HG02798 (cell line): ENCODE measurements around the gene ZNF773.
"Not testable (repeated sequence)": the region's sequence is repeated elsewhere in the genome, so short reads cannot be mapped to it uniquely, and the experiment has no call there.

Source experiments
- ATAC-seq: cut with Tn5 transposase; IDR thresholded peaks from one replicate; pipeline ENCODE4 v1.9.1; 2021; ENCODE audit warnings: mild to moderate bottlenecking; ENCODE audit not compliant: unreplicated experiment, poor library complexity

ZNF773 gene

DNA sequence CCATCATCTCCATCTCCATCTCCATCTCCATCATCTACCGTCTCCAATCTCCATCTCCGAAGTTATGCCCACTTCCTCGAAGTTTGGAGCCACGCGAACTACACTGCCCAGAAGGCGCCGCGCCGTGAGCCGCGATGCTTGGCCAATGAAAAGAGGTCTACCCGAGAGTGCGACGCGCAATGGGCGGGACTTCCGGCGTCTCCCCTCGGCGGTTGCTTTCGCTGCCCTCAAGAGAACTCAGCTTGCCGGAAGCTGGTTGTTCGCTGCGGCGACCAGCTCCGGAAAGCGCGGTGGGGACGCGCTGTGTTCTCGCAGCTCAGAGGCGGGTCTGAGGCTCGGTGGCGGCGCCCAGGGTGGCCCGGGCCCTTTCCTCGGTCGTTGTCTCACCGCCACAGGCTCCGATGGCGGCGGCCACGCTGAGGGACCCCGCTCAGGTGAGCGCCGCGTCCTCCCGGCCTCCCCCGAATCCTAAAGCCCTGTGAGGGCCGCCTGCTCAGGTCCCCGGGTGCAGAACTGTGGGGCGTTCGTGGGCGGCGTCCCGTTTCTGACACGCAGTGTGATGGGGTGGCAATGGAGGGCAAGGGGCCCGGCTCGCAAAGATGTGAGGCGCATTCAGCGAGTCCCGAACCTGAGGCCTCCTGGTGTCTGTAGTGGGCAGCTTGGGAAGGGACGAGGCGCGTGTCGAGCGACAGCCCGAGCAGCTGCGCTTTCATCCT, at the start of gene ZNF773:
Gene ZNF773, plus strand, starts transcription at position 259 of the 716 bp plus-strand sequence. Its CDS starts 143 bp downstream, at position 402.
- ATAC-seq, result peak; percentile 99

DNA sequence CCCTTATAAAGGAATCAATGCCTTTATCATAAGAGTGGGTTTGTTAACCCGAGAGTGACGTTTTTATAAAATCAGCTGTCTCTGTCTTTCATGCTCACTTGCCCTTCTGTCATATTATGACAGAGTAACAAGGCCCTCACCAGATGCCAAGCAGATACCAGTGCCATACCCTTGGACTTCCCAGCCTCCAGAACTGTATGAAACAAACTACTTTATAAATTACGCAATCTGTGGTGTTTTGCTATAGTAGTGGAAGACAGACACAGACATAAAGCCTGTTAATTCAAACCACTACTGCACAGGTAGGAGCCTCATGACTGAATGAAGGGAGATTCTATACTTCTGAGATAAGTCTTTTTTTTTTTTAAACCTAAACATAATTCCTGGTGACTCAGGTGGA, 47.4 kb upstream of the ZNF773 start:
- ATAC-seq, result no peak

DNA sequence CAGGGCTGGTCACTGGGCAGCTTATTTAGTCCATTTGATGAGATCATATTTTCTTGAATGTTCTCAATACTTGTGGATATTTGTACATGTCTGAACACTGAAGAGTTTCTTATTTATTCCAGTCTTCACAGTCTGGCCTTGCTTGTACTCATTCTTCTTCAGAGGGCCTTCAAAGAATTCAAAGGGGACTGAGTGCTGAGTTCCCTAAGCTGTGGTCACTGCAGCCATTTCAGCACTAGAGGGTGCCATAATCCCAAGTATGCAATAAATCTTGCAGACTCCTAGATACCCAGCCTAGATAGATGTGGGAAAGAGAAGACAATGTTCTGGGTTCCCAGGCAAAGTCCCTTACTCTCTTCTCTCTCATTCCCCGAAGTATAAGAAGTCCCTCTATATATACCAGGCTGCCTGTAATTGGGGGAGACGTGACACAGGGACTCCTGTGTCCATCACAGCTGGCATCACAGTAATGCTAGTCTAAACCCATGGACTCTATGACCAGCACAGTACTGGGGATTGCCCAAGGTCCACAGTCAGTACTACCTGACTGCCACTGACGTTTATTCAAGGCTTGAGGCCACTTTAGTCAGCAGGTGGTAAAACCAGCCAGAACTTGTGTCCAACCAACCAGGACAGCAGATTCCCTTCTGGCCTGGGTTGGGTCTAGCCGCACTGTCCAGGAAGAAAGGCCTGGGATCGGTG, 33.9 kb upstream of the ZNF773 start:
- ATAC-seq, result no peak

DNA sequence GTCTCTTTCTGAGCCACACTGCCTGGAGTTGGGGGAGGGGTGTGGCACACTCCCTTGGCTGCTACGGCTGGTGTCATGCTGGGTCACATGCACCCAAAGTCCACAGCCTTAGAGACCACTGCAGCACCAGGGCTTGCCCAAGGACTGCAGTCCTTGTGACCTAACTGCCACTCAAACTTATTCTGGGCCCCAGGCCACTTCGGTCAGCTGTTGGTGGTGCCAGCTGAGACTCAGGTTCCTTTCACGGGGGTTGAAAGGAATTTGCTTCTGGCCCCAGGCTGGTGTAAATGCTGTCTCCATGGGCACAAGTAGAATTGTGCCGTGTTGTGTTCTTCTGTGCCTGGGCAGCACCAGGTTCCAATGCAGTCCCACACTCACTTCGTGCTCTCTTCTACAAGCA, 33.2 kb upstream of the ZNF773 start:
- ATAC-seq, result no peak

DNA sequence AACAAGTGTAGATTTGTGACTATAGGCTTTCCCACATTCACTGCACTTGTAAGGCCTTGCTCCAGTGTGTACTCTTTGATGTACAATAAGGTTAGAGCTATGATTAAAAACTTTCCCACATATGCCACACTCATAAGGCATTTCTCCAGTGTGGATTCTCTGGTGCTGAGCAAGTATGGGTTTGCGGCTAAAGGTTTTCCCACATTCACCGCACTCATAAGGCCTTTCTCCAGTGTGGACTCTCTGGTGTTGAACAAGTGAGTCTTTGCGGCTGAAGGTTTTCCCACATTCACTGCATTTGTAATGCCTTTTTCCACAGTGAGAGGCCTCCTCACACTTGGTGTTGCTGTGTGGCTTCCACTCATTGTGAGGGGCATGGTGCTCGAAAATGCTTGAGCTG, 26.1 kb upstream of the ZNF773 start:
- ATAC-seq, result no peak

DNA sequence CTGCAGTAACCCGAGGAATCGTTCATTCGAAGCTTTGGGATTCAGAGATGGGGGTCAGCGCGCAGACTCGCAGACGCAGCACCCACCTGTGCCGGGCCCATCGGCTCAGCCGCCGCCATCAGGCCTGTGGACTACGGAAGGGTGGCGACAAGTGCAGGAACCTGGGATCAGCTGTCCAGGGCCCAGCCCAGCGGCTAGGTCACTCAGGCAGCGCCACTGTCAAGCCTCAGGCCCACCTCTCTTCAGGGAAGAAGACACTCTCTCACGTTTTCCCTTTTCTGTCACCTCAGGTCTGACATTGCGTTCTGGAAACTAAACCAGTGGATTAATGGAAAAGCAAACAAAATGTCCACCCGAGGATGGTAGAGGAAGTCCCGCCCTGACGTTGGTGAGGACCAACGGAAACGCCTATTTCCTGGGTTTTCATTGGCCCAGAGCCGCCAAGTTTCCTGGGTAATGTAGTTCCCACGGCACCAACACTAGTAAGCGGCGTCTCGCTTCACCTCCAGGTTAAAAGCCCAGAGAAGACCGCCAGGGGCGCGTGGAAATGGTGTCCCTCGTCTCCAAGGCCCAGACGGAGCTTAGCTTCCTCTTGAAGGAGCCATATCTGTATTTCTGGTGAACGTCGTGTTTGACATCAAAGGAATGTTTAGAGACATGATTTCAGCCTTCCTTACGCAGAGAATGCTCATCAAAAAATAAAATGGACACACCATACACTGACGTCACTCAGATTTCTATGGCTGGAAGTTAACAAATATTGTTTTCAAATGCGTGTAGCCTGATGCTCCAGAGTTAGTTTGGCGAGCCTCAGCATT, 22.3 kb upstream of the ZNF773 start, which contains the start of gene ZNF772:
Gene ZNF772, minus strand, starts transcription at position 376 of the 818 bp plus-strand sequence. Its CDS starts 257 bp downstream, at position 119.
- peak; percentile 93 for ATAC-seq

DNA sequence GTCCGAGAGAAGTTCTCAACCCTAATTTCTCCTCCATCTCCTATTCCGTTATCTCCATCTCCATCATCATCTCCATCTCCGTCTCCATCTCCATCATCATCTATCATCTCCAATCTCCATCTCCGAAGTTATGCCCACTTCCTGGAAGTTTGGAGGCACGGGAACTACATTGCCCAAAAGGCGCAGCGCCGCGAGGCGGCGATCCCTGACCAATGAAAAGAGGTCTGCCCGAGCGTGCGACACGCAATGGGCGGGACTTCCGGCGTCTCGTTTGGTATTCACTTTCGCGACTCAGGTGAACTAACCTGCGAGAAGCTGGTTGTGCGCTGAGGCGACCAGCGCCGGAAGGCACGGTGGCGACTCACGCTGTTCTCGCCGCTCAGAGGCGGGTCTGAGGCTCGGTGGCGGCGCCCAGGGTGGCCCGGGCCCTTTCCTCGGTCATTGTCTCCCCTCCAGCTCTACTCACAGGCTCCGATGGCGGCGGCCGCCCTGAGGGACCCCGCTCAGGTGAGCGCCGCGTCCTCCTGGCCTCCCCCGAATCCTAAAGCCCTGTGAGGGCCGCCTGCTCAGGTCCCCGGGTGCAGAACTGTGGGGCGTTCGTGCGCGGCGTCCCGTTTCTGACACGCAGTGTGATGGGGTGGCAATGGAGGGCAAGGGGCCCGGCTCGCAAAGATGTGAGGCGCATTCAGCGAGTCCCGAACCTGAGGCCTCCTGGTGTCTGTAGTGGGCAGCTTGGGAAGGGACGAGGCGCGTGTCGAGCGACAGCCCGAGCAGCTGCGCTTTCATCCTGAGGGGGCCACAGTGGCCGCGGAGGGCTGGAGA, 12.1 kb upstream of the ZNF773 start, which contains the start of gene ZNF419:
Gene ZNF419, plus strand, starts transcription at position 274 of the 822 bp plus-strand sequence. Its CDS starts 201 bp downstream, at position 475.
- ATAC-seq, result peak; percentile 97

DNA sequence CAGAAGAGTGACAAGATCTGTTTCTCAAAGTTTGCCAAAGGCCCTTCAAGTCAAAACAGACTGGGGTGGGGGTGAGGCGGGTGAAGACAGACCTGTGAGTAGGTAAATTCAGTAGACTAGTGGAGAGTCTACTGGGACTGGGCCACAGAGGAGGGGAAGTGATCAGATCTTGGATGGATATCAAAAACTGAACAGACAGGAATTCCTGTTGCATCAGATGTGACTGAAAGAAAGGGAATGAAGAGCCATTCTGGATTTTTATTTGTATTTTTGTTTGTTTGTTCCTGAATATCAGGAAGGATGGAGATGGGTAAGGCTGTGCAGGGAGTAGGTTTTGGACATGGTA, 11.5 kb upstream of the ZNF773 start:
- not testable (repeated sequence) for ATAC-seq

DNA sequence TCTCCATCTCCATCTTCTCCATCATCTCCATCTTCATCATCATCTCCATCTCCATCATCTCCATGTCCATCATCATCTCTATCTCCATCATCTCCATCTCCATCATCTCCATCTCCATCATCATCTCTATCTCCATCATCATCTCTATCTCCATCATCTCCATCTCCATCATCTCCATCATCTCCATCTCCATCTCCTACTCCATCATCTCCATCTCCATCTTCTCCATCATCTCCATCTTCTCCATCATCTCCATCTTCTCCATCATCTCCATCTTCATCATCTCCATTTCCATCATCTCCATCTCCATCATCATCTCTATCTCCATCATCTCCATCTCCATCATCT, 432 bp upstream of the ZNF773 start:
- not testable (repeated sequence) for ATAC-seq

DNA sequence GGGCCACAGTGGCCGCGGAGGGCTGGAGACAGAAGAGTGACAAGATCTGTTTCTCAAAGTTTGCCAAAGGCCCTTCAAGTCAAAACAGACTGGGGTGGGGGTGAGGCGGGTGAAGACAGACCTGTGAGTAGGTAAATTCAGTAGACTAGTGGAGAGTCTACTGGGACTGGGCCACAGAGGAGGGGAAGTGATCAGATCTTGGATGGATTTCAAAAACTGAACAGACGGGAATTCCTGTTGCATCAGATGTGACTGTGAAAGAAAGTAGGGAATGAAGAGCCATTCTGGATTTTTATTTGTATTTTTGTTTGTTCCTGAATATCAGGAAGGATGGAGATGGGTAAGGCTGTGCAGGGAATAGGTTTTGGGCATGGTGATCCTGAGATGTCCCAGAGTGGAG, 662 bp downstream of the ZNF773 start:
- ATAC-seq, result not testable (repeated sequence)

DNA sequence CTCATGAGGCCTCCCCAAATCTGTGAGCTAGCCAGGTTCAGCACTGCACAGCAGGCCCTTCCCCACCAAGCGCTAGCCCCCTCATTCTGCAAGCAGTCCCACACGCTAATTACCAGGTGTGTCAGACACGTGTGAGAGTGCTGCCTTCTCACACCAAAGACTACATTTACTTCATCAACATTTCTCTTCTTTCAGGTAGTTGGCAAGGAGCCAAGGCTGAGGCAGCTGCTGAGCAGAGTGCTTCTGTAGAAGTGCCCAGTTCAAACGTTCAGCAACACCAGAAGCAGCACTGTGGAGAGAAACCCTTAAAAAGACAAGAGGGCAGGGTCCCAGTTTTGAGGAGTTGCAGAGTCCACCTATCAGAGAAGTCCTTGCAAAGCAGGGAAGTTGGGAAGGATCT, 6.4 kb downstream of the ZNF773 start:
- no peak for ATAC-seq

DNA sequence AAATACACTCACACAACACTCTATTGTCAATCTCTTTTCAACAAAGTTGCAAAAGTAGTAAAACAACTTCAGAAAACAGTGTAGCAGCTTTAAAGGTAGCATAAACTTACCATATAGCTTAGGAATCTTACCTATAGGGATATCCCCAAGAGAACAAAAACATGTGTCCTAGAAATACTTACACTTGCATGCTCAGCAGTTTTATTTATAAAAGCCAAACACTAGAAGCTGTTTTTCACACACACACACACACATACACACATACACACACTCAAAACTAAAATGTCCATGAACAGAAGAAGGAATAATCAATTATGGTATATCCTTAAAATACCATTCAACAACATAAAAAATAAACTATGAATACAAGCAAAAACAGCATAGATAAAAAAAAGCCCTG, 11.7 kb downstream of the ZNF773 start:
- ATAC-seq, result no peak

DNA sequence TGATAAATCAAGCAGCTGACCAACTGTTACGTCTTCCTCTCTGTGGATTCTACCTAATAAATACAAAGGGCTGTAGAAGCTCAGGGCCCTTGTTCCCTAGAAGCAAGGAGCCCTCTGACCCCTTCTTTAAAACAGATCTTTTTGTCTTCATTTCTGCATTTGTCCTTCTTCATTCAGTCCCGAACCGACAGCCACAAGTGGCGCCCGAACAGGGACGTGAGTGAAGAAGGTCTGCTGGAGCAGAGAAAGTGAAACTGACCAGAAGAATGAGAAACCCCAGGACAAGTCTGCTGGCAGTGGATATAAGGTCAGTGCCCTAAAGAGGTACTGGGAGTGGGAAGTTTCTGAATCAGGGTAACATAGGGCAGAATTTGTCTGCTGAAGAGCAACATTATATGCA, 13.1 kb downstream of the ZNF773 start:
- no peak for ATAC-seq

DNA sequence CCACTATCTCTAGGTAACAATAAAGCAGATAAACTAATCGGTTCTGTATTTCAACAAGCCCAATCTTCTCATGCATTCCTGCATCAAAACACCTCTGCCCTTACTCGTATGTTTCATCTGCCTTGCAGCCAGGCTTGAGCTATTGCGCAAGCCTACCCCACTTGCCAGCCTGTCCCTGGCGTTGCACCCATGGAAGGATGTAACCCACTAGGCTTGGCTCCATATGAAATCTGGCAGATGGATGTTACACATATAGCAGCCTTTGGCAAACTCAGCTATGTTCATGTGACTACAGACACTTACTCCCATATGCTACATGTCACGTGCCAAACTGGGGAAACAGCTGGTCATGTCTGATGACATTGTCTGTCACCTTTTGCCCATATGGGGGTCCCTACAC, 15.5 kb downstream of the ZNF773 start:
- ATAC-seq, result no peak

DNA sequence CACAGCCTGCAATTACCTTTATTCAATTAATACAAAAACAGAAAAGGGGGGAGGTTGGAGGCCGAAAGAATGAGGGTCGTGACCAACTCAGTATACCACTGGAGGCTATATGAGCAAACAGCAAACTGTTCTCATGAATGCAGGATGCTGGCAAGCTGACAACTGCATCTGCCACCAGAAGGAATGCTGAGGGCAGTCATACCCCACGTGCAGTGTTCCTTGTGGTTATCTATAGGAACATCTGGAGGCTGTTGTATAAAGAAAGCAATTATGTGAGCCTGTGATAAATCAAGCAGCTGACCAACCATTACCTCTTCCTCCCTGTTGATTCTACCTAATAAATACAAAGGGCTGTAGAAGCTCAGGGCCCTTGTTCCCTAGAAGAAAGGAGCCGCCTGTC, 18.3 kb downstream of the ZNF773 start:
- ATAC-seq, result not testable (repeated sequence)

DNA sequence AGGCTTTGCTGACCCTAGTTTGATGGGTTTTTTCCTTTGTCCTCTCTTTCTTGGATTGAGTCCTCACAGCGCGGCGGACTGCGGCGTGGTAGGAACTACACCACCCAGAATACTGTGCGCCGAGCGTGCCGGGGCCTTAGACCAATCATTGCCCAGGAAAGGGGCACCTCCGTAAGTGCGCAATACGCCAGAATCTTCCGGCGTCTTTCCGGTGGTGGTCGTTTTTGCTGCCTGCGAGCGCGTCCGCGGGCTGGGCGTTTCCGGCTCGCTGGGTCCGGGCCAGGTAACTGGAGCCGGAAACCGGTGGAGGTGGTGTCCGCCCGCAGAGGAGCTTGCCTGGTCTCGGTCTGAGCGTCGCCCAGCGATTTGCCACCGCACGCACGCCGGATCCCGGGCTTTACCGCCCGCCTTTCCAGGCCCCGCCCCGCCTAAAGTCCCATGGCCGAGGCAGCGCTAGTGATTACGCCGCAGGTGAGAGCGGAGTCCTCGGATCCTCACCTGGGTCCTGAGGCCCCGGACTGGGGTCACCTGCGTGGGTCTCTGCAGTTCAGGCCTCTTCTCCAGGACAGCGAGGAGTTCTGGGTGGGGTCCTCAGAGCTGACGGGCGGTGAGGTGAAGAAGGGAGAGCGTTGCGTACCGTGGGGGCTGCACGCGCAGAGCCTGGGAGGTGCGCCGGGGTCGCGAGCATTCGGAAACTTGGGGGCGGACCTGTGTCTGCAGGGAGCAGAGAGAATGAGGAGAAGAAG, 27.6 kb downstream of the ZNF773 start, which contains the start of gene ZNF549:
Gene ZNF549, plus strand, starts transcription at position 221 of the 746 bp plus-strand sequence. Its CDS starts 218 bp downstream, at position 439.
- peak; percentile 98 for ATAC-seq

DNA sequence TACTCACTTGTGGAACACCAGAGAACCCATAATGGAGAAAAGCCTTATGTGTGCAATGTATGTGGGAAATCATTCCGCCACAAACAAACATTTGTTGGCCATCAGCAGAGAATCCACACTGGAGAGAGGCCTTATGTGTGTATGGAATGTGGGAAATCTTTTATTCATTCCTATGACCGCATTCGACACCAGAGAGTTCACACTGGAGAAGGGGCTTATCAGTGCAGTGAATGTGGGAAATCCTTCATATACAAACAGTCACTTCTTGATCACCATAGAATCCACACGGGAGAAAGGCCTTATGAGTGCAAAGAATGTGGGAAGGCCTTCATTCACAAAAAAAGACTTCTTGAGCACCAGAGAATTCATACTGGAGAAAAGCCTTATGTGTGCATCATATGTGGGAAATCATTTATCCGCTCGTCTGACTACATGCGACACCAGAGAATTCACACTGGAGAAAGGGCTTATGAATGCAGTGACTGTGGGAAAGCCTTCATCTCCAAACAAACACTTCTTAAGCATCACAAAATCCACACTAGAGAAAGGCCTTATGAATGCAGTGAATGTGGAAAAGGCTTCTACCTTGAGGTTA, 38.3 kb downstream of the ZNF773 start:
- no peak for ATAC-seq

DNA sequence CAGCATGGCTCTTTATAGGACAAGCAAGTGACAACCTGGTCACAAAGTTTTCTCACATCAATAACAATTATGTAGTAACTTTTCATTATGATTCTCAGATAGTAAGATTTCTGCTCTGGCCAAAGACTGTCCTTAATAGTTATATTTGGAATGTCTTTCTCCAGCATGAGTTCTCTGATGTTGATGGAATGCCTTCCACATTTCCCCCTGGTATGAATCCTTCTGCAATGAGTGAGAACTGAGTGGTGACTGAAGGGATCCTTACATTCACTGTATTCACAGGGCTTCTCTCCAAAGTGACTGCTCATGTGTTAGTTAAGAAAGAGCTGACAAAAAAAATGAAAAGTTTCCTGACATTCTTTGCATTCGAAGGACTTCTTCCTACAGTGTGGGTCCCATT, 46.8 kb downstream of the ZNF773 start:
- ATAC-seq, result no peak

DNA sequence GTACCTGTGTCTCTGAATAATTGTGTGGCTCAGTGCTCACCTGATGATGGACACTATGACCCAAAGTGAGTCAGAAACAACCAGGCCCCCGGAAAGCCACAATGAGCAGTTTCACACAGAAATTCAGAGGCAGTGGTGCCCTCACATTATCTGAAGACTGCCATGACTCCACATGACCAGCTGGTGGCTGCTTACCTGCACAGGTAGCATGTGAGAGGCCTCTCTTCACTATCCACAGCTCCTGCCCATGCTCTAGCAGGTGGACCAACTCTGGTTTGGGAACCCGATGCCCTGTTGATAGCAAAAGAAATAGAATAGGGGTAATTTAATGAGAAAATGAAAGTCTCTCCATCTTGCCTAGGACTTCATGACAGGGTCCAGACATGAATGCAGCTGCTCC, 52.7 kb downstream of the ZNF773 start:
- ATAC-seq, result no peak
